WERI-Rb-1 (cell line): ENCODE results near the gene KRTAP10-3.
A peak's percentile ranks its signal among the peaks of the same experiment; 100 is the strongest.

ENCODE experiments used
- DNase-seq: peaks from one replicate; pipeline ENCODE4 v3.0.0-alpha.2; 2020
- H3K27ac ChIP-seq: fragments of 250-450 bp; sonication (Bioruptor Pico); 2 replicates; pipeline ENCODE4 v1.5.1; 2020; ENCODE audit warnings: mild to moderate bottlenecking, moderate library complexity
- H3K27me3 ChIP-seq: fragments of 250-450 bp; sonication (Bioruptor Pico); 2 replicates; pipeline ENCODE4 v1.5.1; 2021; ENCODE audit warnings: mild to moderate bottlenecking, low read depth, moderate library complexity; ENCODE audit not compliant: insufficient read depth, severe bottlenecking
- H3K36me3 ChIP-seq: fragments of 250-450 bp; sonication (Bioruptor Pico); 2 replicates; pipeline ENCODE4 v1.5.1; 2020; ENCODE audit warnings: mild to moderate bottlenecking, moderate library complexity
- H3K4me3 ChIP-seq: 2 replicates; pipeline ENCODE4 v1.5.1; 2011; ENCODE audit warnings: low read depth, mild to moderate bottlenecking, control low read depth, low read length
- H3K9me3 ChIP-seq: fragments of 250-450 bp; sonication (Bioruptor Pico); 2 replicates; pipeline ENCODE4 v1.5.1; 2021; ENCODE audit warnings: mild to moderate bottlenecking, moderate library complexity; ENCODE audit not compliant: severe bottlenecking
- CTCF ChIP-seq: IDR thresholded peaks from 2 replicates; pipeline ENCODE4 v1.5.1; 2011; ENCODE audit warnings: low read depth, mild to moderate bottlenecking, control low read depth, inconsistent platforms, low read length

KRTAP10-3 gene

GRCh38 chr21:44510508-44511218 is 47.9 kb downstream of the KRTAP10-3 start:
- DNase-seq = peak; percentile 90
- H3K4me3 ChIP-seq = peak overlapping the region; percentile 50
- no peaks in the 10 kb centered on the region for H3K36me3 ChIP-seq
- H3K9me3 ChIP-seq = no peaks in the 10 kb centered on the region
- H3K27ac ChIP-seq = peak overlapping the region; percentile 12
- peak; percentile 97 for TF ChIP-seq CTCF
- H3K27me3 ChIP-seq = no peaks in the 10 kb centered on the region

- TF ChIP-seq CTCF = no peak
- no peak overlapping the region for H3K27ac ChIP-seq
- H3K9me3 ChIP-seq = no peaks in the 10 kb centered on the region
- DNase-seq = no peak
- H3K4me3 ChIP-seq = peak overlapping the region; percentile 50
- H3K27me3 ChIP-seq = no peaks in the 10 kb centered on the region
- H3K36me3 ChIP-seq = no peaks in the 10 kb centered on the region
Measured at GRCh38 chr21:44510109-44510507, 48.5 kb downstream of the KRTAP10-3 start.

GRCh38 chr21:44509539-44509938 is 49.1 kb downstream of the KRTAP10-3 start:
- TF ChIP-seq CTCF = no peak
- DNase-seq = no peak
- Histone ChIP-seq H3K27me3 (no peaks in the 10 kb centered on the region), H3K4me3 (no peak overlapping the region), H3K27ac (no peak overlapping the region), H3K36me3 (no peaks in the 10 kb centered on the region), H3K9me3 (no peaks in the 10 kb centered on the region)

GRCh38 chr21:44508711-44509445 is 49.7 kb downstream of the KRTAP10-3 start:
- no peaks in the 10 kb centered on the region for H3K27me3 ChIP-seq
- no peaks in the 10 kb centered on the region for H3K9me3 ChIP-seq
- TF ChIP-seq CTCF = no peak
- H3K27ac ChIP-seq = no peak overlapping the region
- DNase-seq = no peak
- no peak overlapping the region for H3K4me3 ChIP-seq
- no peaks in the 10 kb centered on the region for H3K36me3 ChIP-seq

DNA sequence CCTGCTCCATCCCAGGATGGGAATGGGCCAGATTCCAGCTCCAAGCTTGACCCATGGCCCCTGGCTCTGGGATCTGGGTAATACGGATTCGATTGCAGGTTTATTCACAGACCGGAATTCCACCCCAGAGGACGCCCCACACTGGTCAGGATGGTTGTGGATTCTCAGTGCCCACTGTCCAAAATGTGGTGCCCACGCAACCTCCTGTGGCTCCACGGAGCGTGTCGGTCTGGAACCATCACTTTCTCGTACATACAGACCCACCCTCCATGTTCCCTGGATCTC is 50.2 kb downstream of the KRTAP10-3 start:
- no peaks in the 10 kb centered on the region for H3K9me3 ChIP-seq
- no peaks in the 10 kb centered on the region for H3K36me3 ChIP-seq
- no peaks in the 10 kb centered on the region for H3K27me3 ChIP-seq
- no peak for TF ChIP-seq CTCF
- H3K4me3 ChIP-seq = no peak overlapping the region
- no peak for DNase-seq
- H3K27ac ChIP-seq = no peak overlapping the region
